NCI-H1436 treated with DMSO at 0.1 percent for 48 hours (cell line): ENCODE measurements around the gene KRTAP29-1.
A peak's percentile ranks its signal among the peaks of the same experiment; 100 is the strongest.

Source experiments
- DNase-seq: peaks from one replicate; lab custom pipeline; 2025; lab: John Stamatoyannopoulos, UW

Gene KRTAP29-1

GRCh38 chr17:41327411-41328120, 24.9 kb upstream of the KRTAP29-1 start:
- DNase-seq, result no peak

- no peak for DNase-seq
Observed at GRCh38 chr17:41326173-41327145, 23.8 kb upstream of the KRTAP29-1 start.

GRCh38 chr17:41325611-41326010, 23.0 kb upstream of the KRTAP29-1 start:
- DNase-seq, result no peak

- DNase-seq, result no peak
Observed at GRCh38 chr17:41325126-41325525, 22.5 kb upstream of the KRTAP29-1 start.

- no peak for DNase-seq
Observed at GRCh38 chr17:41324180-41325075, 21.8 kb upstream of the KRTAP29-1 start.

- no peak for DNase-seq
Observed at GRCh38 chr17:41322903-41323895, 20.5 kb upstream of the KRTAP29-1 start.

GRCh38 chr17:41322094-41322902, 19.6 kb upstream of the KRTAP29-1 start:
- DNase-seq, result peak; percentile 51

GRCh38 chr17:41318231-41318630, 15.6 kb upstream of the KRTAP29-1 start:
- no peak for DNase-seq

GRCh38 chr17:41315814-41316445, 13.3 kb upstream of the KRTAP29-1 start:
- DNase-seq, result no peak

GRCh38 chr17:41315204-41315794, 12.6 kb upstream of the KRTAP29-1 start, which contains the start of gene KRTAP17-1:
Gene KRTAP17-1, minus strand, starts transcription at chr17:41315710. Its CDS starts 60 bp downstream, at chr17:41315650.
- DNase-seq, result no peak

- DNase-seq, result no peak
Observed at GRCh38 chr17:41311111-41311510, 8.5 kb upstream of the KRTAP29-1 start.

GRCh38 chr17:41308918-41309359, 6.3 kb upstream of the KRTAP29-1 start, which contains the start of gene KRTAP16-1:
Gene KRTAP16-1, minus strand, starts transcription at chr17:41309309. Its CDS starts 56 bp downstream, at chr17:41309253.
- DNase-seq, result no peak

- no peak for DNase-seq
Observed at GRCh38 chr17:41308251-41308917, 5.7 kb upstream of the KRTAP29-1 start.

GRCh38 chr17:41307647-41308046, 5.0 kb upstream of the KRTAP29-1 start:
- no peak for DNase-seq

- DNase-seq, result no peak
Observed at GRCh38 chr17:41304091-41304490, 1.4 kb upstream of the KRTAP29-1 start.

GRCh38 chr17:41302981-41303380, 330 bp upstream of the KRTAP29-1 start:
- DNase-seq, result no peak

- DNase-seq, result no peak
Observed at GRCh38 chr17:41301204-41301790, 1.4 kb downstream of the KRTAP29-1 start.
